Spleen (tissue), 7 donors: ENCODE data around the gene TSHZ3.

Experiments
- POLR2AphosphoS5 ChIP-seq, 3 donors: sonication (generic); formaldehyde crosslinking; IDR thresholded peaks; one replicate each; pipeline ENCODE4 v1.5.1; 2017; ENCODE audit warnings: antibody characterized with exemption in 3 of 3
- TF ChIP-seq, protein P1 (sequence below), 11 experiments: fragments of 200-600 bp in 7 of 11; fragments of 450-650 bp in 4 of 11; sonication (generic) in 4 of 11; IDR thresholded peaks in 8 of 11; conservative IDR thresholded peaks in 3 of 11; 1 replicate in 7 of 11; 2 replicates in 4 of 11; pipeline versions ENCODE4 v1.4.0 to v1.8.0; 2016 to 2021; ENCODE audit warnings: antibody characterized with exemption in 11 of 11, inconsistent platforms in 4 of 11, mild to moderate bottlenecking in 1 of 11
- donor health status: DM: no; HTN: no; CAD: no; lungs with moderate emphysema.
- donor health status: DM: no; HTN: no; CAD: no.
- donor health status: DM: no; HTN: no; CAD: no.

DNA sequence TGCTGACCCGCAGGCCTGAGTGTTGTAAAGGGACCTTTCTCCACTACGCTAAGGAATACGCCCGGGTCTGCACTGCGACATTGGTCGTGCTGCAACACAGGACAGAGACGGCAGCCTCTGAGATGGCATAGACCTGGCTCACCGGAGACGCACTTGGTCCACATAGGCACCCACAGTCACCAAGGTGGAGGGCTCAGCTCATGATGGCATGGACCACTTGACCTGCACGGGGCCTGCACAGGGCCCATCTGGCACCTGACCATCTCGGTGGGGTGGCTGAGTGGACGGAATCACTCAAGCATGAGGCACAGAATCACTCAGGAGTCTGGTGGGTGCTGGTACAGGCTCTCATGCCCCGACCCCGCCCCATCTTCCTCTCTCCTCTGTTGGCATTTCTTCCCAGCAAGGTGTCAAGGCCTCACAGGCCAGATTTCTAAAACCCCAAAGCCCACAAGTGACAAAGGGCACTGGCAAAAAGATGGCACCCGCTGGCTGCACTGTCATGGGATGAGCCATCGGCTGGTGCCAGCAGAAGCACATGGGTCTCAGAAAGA is 45.9 kb downstream of the TSHZ3 start:
- TF ChIP-seq, protein P1, sequence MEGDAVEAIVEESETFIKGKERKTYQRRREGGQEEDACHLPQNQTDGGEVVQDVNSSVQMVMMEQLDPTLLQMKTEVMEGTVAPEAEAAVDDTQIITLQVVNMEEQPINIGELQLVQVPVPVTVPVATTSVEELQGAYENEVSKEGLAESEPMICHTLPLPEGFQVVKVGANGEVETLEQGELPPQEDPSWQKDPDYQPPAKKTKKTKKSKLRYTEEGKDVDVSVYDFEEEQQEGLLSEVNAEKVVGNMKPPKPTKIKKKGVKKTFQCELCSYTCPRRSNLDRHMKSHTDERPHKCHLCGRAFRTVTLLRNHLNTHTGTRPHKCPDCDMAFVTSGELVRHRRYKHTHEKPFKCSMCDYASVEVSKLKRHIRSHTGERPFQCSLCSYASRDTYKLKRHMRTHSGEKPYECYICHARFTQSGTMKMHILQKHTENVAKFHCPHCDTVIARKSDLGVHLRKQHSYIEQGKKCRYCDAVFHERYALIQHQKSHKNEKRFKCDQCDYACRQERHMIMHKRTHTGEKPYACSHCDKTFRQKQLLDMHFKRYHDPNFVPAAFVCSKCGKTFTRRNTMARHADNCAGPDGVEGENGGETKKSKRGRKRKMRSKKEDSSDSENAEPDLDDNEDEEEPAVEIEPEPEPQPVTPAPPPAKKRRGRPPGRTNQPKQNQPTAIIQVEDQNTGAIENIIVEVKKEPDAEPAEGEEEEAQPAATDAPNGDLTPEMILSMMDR (IDR thresholded peaks at IDR 0.05 in 8 of 11, conservative IDR thresholded peaks at IDR 0.05 in 3 of 11) = no peak
- TF ChIP-seq POLR2AphosphoS5 (IDR thresholded peaks at IDR 0.05) = no peak
